ENCODE measurements around the gene ASH1L.
A peak's percentile ranks its signal among the peaks of the same experiment; 100 is the strongest.

The ASH1L gene

GRCh38 chr1:155322953-155323728 lies 239.5 kb downstream of the ASH1L start (continued):
- no peak; the same call in none of the 2 replicates for TF ChIP-seq PRDM10 (tag by site-specific recombination; IDR thresholded peaks at IDR 0.05)
- TF ChIP-seq, protein P1, sequence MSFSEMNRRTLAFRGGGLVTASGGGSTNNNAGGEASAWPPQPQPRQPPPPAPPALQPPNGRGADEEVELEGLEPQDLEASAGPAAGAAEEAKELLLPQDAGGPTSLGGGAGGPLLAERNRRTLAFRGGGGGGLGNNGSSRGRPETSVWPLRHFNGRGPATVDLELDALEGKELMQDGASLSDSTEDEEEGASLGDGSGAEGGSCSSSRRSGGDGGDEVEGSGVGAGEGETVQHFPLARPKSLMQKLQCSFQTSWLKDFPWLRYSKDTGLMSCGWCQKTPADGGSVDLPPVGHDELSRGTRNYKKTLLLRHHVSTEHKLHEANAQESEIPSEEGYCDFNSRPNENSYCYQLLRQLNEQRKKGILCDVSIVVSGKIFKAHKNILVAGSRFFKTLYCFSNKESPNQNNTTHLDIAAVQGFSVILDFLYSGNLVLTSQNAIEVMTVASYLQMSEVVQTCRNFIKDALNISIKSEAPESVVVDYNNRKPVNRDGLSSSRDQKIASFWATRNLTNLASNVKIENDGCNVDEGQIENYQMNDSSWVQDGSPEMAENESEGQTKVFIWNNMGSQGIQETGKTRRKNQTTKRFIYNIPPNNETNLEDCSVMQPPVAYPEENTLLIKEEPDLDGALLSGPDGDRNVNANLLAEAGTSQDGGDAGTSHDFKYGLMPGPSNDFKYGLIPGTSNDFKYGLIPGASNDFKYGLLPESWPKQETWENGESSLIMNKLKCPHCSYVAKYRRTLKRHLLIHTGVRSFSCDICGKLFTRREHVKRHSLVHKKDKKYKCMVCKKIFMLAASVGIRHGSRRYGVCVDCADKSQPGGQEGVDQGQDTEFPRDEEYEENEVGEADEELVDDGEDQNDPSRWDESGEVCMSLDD (tag by site-specific recombination; IDR thresholded peaks at IDR 0.05), result peak; percentile 51
- TF ChIP-seq ZIC2 (tag by site-specific recombination; IDR thresholded peaks at IDR 0.05), result no peak; the same call in none of the 2 replicates
- no peak for TF ChIP-seq ZNF174 (tag by site-specific recombination; IDR thresholded peaks at IDR 0.05)
- no peak for TF ChIP-seq TCF7L2 (IDR thresholded peaks at IDR 0.05; ENCODE audit: borderline replicate concordance, low read depth, low read length)
- TF ChIP-seq KLF17 (tag by site-specific recombination; IDR thresholded peaks at IDR 0.05), result peak; percentile 91
- TF ChIP-seq ZSCAN30 (tag by site-specific recombination; IDR thresholded peaks at IDR 0.05), result peak; percentile 94
- no peak for TF ChIP-seq ZNF433 (tag by site-specific recombination; IDR thresholded peaks at IDR 0.05; ENCODE audit: low read depth)
- no peak for TF ChIP-seq ZNF555 (tag by site-specific recombination; conservative IDR thresholded peaks at IDR 0.05)
- TF ChIP-seq OSR2 (tag by site-specific recombination; IDR thresholded peaks at IDR 0.05), result peak; percentile 52
- TF ChIP-seq ZFP69B (tag by site-specific recombination; IDR thresholded peaks at IDR 0.05), result peak; percentile 79
- peak; percentile 62 for TF ChIP-seq ZFP37 (tag by site-specific recombination; IDR thresholded peaks at IDR 0.05)
- peak; percentile 66 for TF ChIP-seq ZBTB17 (tag by site-specific recombination; IDR thresholded peaks at IDR 0.05)
- TF ChIP-seq KLF16 (tag by site-specific recombination; IDR thresholded peaks at IDR 0.05), result peak; percentile 69; the same call in 1 of the 2 replicates
- TF ChIP-seq ZNF623 (tag by site-specific recombination; IDR thresholded peaks at IDR 0.05), result no peak
- TF ChIP-seq HOXC10 (CRISPR knock-in tag; IDR thresholded peaks at IDR 0.05), result no peak
- no peak for TF ChIP-seq ZNF514 (tag by site-specific recombination; IDR thresholded peaks at IDR 0.05)
- TF ChIP-seq MZF1 (tag by site-specific recombination; IDR thresholded peaks at IDR 0.05; ENCODE audit: borderline replicate concordance), result peak; percentile 82; the same call in 1 of the 2 replicates
- peak; percentile 78; the same call in 1 of the 2 replicates for TF ChIP-seq ZNF391 (tag by site-specific recombination; IDR thresholded peaks at IDR 0.05; ENCODE audit: borderline replicate concordance, low read depth)
- no peak for TF ChIP-seq ZNF585B (tag by site-specific recombination; IDR thresholded peaks at IDR 0.05)
- TF ChIP-seq KLF1 (tag by site-specific recombination; IDR thresholded peaks at IDR 0.05), result peak; percentile 66
- peak; percentile 87 for TF ChIP-seq BCL11B (tag by site-specific recombination; IDR thresholded peaks at IDR 0.05; ENCODE audit: low read depth)
- peak; percentile 47 for TF ChIP-seq ZBTB26 (tag by site-specific recombination; optimal IDR thresholded peaks at IDR 0.05)
- TF ChIP-seq KLF8 (tag by site-specific recombination; IDR thresholded peaks at IDR 0.05), result peak; percentile 49
- no peak for TF ChIP-seq ZNF843 (tag by site-specific recombination; IDR thresholded peaks at IDR 0.05)
- TF ChIP-seq REST (tag by site-specific recombination; IDR thresholded peaks at IDR 0.05), result peak; percentile 36; the same call in 1 of the 2 replicates
- peak; percentile 78 for TF ChIP-seq ZNF660 (tag by site-specific recombination; IDR thresholded peaks at IDR 0.05)
- peak; percentile 45; the same call in 1 of the 2 replicates for TF ChIP-seq KLF7 (tag by site-specific recombination; IDR thresholded peaks at IDR 0.05; ENCODE audit: borderline replicate concordance)
